ENCODE data around the gene CDIPT.
"Not testable (repeated sequence)": the region's sequence is repeated elsewhere in the genome, so short reads cannot be mapped to it uniquely, and the experiment has no call there.

The CDIPT gene

DNA sequence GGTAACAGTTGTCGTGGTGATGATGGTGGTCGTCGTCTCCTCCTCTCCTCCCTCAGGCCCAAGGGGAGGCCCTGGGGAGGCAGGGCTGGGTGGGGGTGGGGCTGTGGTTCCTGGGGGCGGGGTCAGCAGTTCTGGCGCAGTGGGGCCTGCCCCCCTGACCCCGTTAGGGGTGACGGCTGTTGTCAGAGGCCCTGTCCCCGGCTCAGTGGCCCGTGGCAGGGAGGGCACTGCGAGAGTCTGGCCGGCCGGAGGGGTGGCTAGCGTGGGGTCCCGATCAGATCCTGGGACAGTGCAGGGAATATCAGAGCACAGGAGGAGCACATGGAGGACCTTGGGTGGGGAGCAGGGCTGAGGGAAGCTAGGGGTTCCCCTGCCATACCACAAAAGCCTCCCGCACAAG, 33.8 kb upstream of the CDIPT start:
- no peak for DNase-seq (ENCODE audit: low read depth in 2 of 2)

DNA sequence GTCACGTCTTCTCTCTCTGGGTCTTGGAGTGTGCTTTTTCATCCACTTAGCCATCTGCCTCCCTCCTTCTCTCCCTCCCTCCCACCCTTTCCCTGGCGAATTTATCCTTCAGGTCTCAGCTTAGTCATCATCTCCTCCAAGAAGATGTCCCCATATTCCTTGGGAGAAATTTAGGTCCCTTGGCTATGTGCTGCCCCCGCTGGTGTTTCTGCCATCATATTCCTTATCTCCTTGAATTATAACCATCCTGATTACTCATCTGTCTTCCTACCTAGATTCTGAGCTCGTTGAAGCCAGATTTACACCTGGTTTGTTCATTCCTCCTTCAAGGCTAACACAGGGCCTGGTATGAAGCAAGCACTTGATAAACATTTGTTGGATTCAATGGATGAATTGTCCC, 31.3 kb upstream of the CDIPT start:
- no peak for DNase-seq (ENCODE audit: low read depth in 2 of 2)

DNA sequence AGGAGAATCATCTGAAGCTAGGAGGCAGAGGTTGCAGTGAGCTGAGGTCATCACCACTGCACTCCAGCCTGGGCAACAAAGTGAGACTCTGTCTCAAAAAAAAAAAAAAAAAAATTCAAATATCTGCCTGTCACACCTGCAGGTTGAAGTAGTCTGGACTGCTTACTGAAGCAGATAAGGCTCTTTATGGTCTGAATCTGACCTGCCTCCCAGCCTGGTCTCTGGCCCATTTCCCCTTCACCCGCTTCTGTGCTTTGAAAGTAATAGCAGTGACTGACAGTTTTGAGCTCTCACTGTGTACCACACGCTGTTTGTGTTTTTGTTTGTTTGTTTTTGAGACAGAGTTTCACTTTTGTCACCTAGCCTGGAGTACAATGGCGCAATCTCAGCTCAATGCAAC, 30.5 kb upstream of the CDIPT start:
- DNase-seq (ENCODE audit: low read depth in 2 of 2) = no peak

DNA sequence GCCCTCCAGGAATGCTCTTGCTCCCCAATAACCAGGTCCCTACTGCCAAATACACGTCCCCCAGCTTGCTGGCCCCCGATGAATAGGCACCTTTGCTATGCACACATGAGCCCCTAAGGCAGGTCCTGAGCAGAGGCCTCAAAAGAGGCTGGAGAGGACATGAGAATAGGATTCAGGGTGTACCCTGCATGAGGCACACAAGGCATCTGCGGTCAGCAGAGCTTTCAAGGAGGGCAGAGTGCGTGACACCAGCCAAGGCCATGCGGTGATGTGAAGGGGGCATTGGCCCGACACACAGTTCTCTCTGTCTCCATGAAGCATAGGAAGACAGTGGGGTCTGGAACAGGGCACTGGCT, 29.4 kb upstream of the CDIPT start:
- no peak for DNase-seq (ENCODE audit: low read depth in 2 of 2)

DNA sequence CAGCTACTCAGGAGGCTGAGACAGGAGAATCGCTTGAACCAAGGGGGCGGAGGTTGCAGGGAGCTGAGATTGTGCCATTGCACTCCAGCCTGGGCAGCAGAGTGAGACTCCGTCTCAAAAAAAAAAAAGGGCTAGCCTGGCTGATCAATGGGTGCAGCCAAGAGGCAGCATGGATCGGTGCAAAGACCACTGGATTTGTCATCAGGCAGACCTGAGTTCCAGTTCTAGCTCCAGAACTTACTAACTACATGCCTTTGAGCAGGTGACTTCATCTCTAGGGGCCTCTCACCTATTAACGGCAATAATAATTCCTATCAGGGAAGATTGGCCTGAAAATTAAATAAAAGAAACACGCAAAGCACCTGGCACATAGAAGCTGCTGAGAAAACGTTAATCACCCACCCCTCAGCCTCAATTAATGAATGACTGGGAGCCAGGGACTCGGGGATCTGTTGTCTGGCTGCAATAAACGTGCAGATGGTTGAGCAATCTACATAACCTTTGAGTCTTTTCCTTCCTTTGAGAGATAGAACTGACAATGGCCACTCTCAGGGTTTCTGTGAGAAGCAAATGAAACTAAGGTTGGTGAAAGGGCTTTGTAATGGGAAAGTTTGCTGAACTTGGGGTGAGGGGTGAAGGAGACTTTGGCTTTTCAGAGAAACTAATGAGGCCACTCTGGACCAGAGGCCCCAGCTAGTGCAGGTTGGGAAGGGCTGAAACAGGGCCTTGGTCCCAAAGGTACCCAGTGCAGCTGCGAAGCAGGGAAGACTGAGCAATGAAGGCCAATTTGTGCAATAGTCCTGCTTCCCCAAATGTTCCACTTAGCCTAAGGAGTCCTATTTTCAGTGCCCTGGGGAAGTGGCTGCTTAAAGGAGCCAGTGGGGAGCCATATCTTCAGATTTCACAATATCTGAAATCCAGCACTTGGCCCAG, 28.8 kb upstream of the CDIPT start:
- DNase-seq (ENCODE audit: low read depth in 2 of 2) = no peak

DNA sequence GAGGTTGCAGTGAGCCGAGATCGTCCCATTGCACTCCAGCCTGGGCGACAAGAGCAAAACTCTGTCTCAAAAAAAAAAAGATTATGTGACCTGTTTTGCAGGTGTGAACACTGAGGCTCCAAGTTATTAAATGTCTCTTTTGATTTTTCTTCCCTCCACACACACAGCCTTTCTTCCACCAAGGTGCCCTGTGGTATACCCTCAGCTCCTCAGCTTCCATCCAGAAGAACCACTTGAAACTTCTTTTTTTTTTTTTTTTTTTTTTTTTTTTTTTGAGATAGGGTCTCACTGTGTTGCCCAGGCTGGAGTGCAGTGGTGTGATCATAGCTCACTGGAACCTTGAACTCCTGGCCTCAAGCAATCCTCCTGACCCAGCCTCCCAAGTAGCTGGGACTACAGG, 26.3 kb upstream of the CDIPT start:
- DNase-seq (ENCODE audit: low read depth in 2 of 2) = not testable (repeated sequence)

DNA sequence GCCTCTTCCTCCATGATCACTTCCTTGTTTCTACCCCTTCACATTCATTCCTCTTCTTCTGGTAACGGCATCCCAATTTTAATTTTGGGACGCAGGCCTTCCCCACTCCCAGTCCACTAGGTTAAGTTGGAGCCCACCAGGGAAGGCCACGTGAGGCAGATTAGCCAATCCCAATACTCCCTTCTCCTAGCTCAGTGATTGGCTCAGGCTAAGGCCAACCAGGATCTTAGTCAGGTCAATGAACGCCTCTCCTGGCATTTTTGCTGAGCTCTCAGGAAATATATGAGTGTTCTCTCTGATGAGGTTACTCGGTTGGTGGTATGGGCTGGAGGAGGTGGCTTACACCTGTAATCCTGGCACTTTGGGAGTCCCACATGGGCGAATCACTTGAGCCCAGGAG, 21.0 kb upstream of the CDIPT start:
- DNase-seq (ENCODE audit: low read depth in 2 of 2) = no peak

DNA sequence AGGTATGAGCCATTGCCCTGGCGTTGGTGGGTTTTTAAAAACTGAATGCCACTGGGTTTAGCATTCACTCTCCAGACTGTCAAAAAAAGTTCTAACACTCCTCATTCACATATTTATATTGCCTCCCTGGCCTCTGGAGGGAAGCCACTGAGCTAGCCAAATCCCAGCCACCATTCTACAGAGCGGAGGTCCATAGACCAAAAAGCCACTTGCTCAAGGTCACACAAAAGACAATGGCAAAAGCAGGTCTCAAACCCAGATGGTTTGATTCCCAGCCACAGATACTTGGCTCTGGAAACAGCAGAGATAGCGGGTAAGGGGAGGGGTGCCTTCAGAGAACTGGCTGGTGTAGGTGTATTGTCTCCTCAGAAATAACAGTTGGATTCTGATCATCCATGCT, 18.0 kb upstream of the CDIPT start:
- no peak for DNase-seq (ENCODE audit: low read depth in 2 of 2)

DNA sequence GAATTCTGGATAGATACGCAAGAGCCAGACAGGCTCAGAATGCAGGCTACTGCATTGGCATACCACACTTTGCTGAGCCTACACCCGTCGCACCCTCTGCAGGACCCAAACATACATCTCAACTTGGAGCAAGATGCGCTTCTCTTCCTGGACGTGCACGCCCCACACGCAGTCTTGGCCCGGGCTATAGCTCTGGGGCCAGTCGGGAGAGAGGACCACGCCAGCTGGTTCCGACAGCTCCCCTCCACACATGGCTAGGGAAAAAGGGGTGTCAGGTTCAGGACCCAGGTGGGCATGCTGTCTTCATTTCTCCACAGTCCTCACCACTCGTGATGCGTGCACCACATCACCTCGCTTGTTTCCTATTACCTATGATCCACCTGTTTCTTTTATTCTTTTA, 15.1 kb upstream of the CDIPT start:
- DNase-seq (ENCODE audit: low read depth in 2 of 2) = no peak

DNA sequence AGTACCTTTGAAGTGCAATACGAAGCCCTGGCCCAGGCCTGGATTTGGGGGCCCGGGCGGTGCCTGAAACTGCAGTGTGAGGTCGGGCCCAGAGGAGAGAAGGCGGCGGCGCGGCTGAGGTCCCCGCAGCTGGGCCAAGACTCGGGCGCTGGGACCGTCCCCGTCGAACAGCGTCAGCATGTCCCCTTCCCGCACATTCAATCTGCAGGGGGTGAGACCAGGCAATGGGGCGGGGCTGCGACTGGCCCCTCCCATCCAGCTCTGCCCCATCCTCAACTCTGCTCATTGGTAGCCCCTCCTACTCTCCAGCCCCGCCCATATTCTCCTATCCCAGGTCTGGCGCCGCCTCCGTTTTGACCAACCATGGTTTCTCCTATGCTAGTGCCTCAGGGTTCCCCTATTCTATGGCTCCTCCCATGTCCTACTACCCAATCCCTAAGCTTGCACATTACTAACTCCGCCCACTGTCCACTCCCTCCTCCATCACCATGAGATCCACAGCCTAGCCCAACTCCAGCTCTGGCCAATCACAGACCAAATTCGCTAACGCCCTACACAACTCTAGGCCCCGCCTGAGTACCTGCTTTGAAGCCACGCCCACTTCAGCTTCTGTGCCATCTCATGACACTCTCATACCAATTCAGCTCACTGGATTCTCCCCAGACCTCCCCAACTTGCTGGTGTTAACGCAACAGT, 14.4 kb upstream of the CDIPT start:
- peak; percentile 59 to 63 for DNase-seq (ENCODE audit: low read depth in 2 of 2)

DNA sequence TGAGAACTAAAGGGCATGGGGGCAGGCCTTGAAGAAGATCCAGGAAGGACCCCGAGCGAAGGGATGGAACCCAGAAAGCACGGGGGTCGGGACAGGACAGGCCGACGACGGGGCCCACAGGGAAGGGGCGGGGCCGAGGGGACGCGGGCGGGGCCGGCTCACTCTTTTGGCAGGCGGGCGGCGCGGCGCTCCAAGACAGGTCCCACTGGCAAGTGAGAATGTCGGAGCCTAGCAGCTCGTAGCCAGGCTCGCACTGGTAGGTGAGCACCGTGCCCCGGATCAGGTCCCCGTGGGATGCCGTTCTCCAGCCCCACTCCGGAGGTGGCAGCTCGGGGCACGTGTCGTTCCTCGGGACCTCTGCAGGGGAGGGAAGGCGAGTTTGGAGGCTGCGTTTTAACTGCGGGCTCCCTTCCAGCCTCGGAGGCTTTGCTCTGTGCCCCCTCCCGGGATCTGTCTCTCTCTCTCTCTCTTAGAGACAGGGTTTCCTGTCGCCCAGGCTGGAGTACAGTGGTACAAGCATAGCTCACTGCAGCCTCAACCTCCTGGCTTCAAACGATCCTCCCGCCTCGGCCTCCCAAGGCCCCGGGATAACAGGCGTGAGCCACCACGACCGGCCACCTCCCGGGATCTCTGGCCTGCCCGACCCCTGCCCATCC, 13.7 kb upstream of the CDIPT start:
- peak in 1 of 2 donors; percentile 28 for DNase-seq (ENCODE audit: low read depth in 2 of 2)

DNA sequence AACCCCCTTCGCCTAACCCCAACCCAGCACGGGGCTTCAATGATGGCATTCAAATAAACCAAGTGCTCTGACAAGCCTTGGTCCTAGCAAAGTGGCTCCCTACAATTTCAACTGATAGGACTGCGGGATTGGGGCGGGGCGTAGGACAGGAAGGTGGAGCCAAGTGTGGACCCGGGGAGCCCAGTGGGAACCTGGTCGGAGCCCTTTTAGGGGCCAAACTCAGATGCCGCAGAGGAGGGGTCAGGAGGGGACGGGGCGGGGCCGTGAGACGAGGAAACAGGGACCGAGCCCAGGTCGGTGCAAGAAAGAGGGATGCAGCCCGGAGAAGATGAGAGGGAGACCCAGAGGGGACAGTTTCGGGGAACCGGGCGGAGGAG, 13.2 kb upstream of the CDIPT start:
- DNase-seq (ENCODE audit: low read depth in 2 of 2) = no peak

DNA sequence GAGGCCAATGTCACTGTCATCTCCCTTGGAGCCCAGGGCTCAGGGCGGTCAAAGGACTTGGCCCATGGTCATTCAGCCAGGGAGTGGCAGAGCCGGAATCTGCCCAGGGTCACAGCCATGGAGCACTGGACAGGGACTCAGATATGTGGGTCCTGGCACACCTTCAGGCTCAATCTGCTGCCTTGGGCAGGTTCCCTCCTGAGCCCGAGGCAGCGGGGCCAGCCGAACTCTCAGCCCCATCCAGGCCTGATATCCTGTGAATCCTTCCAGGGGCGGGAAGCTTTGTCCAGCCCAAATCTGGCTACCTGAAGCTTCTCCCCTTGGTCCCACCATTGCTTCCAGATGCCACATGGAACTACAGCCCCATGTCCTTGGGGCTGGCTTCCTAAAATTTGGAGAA, 12.2 kb upstream of the CDIPT start:
- no peak for DNase-seq (ENCODE audit: low read depth in 2 of 2)

DNA sequence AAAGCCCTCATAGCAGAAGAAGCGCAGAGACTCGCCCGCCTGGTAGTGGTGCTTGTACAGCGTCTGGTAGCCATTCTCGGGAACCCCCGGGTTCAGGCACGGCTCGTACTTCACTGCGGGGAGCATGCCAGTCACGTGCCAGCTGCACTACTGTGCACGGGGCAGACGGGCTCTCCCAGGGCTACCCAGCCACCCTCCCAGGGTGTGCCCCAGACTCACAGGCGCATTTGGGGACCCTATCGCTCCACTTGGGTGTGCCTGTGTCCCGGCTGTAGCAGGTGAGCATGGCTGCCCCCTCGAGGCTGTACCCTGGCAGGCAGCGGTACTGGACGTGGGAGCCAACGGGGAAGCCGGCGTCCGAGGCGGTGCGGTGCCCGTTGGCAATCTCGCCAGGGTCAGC, 10.3 kb upstream of the CDIPT start:
- DNase-seq (ENCODE audit: low read depth in 2 of 2) = no peak

DNA sequence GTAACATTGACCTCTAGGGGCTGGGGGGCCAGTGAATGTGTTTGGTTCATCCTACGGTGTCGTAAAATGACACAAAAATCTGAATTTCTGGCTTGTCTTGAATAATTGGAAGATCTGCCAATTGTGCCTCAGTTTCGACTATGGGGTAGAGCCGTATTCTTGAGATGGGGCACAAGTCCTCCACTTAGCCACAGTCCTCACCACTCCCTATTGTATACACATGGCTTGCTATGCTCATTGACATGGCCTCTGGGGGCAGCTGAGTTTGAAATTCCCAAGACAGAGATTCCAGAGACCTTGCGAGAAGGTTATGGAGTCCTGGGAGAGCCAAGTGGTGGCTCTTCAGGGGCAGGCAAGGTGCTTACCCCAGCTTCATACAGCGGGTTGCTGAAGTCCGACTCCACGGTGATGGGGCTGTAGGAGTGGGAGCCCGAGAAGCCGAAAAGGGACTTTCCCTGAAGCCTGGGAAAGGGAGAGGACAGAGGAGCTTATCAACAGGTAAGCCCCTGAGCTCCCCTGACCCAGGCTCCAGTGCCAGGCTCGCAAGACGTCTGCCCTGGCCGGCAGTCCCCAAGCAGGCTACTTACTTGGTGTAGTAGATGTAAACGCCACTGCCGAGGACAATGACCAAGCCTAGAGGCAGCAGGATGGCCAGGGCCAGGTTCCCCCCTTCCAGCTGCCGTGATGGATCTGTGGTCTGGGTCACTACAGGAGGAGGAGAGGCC, 9.0 kb upstream of the CDIPT start:
- no peak for DNase-seq (ENCODE audit: low read depth in 2 of 2)

DNA sequence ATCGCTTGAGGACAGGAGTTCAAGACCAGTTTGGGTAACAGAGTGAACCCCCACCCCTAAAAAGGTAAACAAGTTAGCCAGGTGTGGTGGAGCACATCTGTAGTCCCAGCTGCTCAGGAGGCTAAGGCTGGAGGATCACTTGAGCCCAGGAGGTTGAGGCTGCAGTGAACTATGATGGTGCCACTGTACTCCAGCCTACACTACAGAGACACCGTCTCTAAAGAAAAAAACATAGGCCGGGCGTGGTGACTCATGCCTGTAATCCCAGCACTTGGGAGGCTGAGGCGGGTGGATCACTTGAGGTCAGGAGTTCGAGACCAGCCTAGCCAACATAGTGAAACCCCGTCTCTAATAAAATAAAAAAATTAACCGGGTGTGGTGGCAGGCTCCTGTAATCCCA, 6.0 kb upstream of the CDIPT start:
- DNase-seq (ENCODE audit: low read depth in 2 of 2) = not testable (repeated sequence)

DNA sequence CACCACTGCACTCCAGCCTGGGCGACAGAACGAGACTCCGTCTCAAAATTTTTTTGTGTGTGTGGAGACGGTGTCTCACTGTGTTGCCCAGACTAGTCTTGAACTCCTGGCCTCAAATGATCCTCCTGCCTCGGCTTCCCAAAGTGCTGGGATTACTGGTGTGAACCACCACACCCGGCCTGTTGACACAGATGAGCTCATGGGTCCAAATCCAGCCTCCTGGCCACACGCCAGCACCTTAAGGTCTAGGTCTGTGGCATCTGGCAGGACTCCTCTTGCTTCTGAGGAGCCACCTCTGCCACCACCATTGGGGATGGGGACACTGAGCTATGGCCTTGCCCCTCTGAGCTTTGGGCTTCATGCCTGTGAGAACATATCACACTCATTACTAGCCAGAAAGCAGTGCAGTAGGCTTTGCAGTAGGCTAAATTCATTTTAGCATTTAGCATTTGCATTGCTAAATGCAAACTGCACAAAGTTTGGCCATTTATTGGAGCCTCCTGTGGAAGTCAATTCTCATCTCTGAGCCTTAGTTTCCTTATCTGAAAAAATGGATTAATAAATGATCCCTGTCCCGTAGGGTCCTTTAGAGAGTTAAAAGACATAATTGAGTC, 5.5 kb upstream of the CDIPT start:
- DNase-seq (ENCODE audit: low read depth in 2 of 2) = no peak

DNA sequence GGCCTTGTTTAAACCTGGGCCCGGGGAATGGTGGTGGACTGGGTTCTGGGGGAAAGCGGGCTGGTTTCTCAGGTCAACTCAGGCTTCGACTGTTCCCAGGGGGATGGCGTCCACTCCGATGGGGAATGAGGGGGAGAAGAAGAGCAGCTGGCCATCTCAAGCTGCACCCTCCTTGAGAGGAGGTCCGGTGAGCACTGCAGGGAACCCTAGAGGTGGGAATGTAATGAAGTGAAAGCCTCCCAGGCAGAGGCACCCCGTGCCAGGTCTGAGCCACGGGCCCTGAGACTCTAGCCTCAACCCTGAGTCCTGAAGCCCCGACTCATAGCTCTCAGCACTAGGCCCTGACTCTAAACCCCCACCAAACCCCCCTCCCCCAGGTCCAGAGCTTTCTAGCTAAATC, 1.2 kb upstream of the CDIPT start:
- no peak for DNase-seq (ENCODE audit: low read depth in 2 of 2)

DNA sequence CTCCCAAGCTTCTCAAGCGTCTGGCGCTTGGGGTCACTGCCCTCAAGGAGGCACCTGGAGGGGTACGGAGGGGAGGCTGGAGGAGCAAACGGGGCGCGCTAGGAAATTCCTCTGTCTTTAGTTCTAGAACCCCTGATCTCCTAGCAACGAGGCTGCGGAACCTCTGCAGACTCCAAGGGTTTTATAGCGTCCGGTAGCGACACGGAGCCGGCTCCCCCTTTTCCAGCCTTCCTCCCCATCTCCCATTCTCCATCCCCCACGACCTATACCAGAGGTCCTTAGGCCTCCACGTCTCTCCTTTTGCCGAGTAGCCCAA, 601 bp upstream of the CDIPT start:
- DNase-seq (ENCODE audit: low read depth in 2 of 2) = no peak

DNA sequence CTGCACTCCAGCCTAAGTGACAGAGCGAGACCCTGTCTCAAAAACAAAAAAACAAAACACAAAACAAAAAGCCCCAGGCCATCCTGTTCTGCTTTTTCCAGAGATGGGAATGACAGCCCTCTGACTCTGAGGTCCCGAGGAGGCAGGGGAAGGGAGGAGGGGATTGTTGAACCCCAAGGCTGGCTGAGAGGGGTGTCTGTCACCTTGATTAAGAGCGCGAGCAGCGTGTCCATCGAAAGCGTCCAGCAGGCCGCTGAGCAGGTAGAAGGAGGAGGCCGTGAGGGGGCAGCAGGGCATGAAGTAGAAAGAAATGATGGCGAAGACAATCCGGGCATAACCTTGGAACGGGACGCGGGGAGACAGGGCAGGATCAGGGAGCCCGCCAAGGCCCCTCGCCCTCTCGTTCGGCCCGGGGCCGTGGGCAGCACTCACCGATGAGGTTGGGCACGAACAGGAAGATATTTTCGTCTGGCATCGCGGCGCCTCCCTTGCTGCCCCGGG, 593 bp downstream of the CDIPT start:
- DNase-seq (ENCODE audit: low read depth in 2 of 2) = no peak

DNA sequence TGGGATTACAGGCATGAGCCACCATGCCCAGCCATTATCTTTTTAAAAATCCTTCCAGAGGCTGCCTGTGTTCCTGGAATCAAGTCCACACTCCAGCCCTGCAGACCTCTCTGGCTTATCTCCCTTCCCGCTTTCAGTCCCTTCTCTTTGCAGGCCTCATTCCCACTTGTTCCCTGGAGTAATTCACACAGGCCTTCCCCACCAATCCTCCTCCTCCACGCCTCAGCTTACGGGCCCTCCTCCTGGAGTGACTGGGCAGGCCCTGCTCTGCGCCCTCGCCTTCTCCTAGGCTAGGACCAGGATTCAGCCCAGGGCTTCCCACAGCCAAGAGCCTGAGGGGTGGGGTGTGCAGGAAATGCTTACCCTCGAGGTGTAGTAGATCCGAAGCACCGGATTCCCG, 2.8 kb downstream of the CDIPT start:
- no peak for DNase-seq (ENCODE audit: low read depth in 2 of 2)

DNA sequence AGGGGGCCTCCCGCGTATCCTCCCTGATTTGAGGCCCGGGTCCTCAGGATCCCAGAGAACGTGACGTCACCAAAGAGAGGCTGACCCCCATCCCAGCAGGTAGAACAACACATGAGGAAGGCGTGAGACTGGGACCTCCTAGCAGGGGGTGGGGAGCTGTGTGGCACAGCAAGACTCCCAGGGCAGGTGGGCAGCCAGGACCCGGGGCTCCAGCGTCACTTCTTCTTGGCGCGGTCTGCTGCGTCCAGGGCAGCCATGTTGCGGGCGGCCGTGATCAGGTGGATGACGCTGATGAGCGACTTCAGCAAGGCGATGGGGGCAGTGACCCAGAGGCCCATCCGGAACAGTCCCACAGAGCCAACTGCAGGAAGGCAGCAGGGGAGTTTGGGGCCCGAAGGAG, 4.1 kb downstream of the CDIPT start:
- no peak for DNase-seq (ENCODE audit: low read depth in 2 of 2)
